K562 (cell line): Measurements from ENCODE around the gene MAD1L1. TPM values are rescaled to one million over a fixed set of nuclear protein-coding genes. Genes with fewer than 3 reads are reported as not detected.
A peak's percentile ranks its signal among the peaks of the same experiment; 100 is the strongest.

Experiments used
- CEBPB ChIP-seq: fragments of 450-650 bp; IDR thresholded peaks from 2 replicates; pipeline ENCODE4 v1.6.1; 2016; ENCODE audit warnings: missing genetic modification characterization, missing compliant biosample characterization
- ESRRA ChIP-seq: fragments of 450-650 bp; IDR thresholded peaks from 2 replicates; pipeline ENCODE4 v1.6.1; 2014; ENCODE audit warnings: low read depth, mild to moderate bottlenecking, moderate library complexity, borderline replicate concordance
- ETV6 ChIP-seq, 3 experiments: fragments of 150-350 bp in 1 of 3; sonication (generic) in 1 of 3; formaldehyde crosslinking in 1 of 3; IDR thresholded peaks; 2 replicates each; pipeline versions ENCODE4 v1.6.1 to v1.8.0; 2014 to 2022; ENCODE audit warnings: borderline replicate concordance in 2 of 3, low read depth in 2 of 3, antibody characterized with exemption in 1 of 3, low read length in 1 of 3, mild to moderate bottlenecking in 1 of 3, missing genetic modification reagents in 1 of 3
- JUND ChIP-seq, 2 experiments: IDR thresholded peaks; 2 replicates in 1 of 2; 3 replicates in 1 of 2; pipeline ENCODE4 v1.6.1; 2011; ENCODE audit warnings: borderline replicate concordance in 2 of 2, low read depth in 2 of 2, low read length in 2 of 2, improper control_type of control experiment in 1 of 2, missing biosample characterization in 1 of 2, missing genetic modification characterization in 1 of 2, missing genetic modification reagents in 1 of 2
- MTA2 ChIP-seq: fragments of 450-650 bp; IDR thresholded peaks from 2 replicates; pipeline ENCODE4 v1.6.1; 2016; ENCODE audit warnings: low read depth
- PPARD ChIP-seq: fragments of 250-450 bp; sonication (Bioruptor Pico); IDR thresholded peaks from 2 replicates; pipeline ENCODE4 v1.8.0; 2022; ENCODE audit warnings: inconsistent platforms, mild to moderate bottlenecking, moderate library complexity
- SIX5 ChIP-seq, 2 experiments: IDR thresholded peaks; 2 replicates each; pipeline ENCODE4 v1.6.1; 2011; ENCODE audit warnings: low read length in 2 of 2, borderline replicate concordance in 1 of 2, low read depth in 1 of 2, mild to moderate bottlenecking in 1 of 2, moderate library complexity in 1 of 2; ENCODE audit not compliant: insufficient read depth in 1 of 2
- SMAD1 ChIP-seq: fragments of 150-350 bp; IDR thresholded peaks from 2 replicates; pipeline ENCODE4 v1.6.1; 2014; ENCODE audit warnings: low read length, low read depth; ENCODE audit not compliant: partially characterized antibody
- SPI1 ChIP-seq: IDR thresholded peaks from 2 replicates; pipeline ENCODE4 v1.6.1; 2011; ENCODE audit warnings: low read depth, low read length, control low read depth, borderline replicate concordance
- TCF3 ChIP-seq: sonication (generic); formaldehyde crosslinking; IDR thresholded peaks from 2 replicates; pipeline ENCODE4 v1.4.0; 2020; ENCODE audit warnings: mild to moderate bottlenecking, missing genetic modification reagents
- ZNF444 ChIP-seq: fragments of 250-450 bp; sonication (Bioruptor Pico); IDR thresholded peaks from 2 replicates; pipeline ENCODE4 v1.4.0; 2020; ENCODE audit warnings: mild to moderate bottlenecking, moderate library complexity
- ZNF764 ChIP-seq: fragments of 250-450 bp; sonication (Bioruptor Pico); IDR thresholded peaks from 2 replicates; pipeline ENCODE4 v1.4.0; 2020; ENCODE audit warnings: low read depth, mild to moderate bottlenecking, moderate library complexity
- polyA plus RNA-seq, 8 experiments: library from polyadenylated mRNA; depleted of rRNA in 4 of 8; stranded (reverse) in 5 of 8; unstranded in 3 of 8; fragments of >200 nt; fragmentation: Nextera tagmentation in 2 of 8; fragmentation: Illumina TruSeq in 1 of 8; extraction: Ambion mirVana in 2 of 8; extraction: Trizol in 1 of 8; gene quantifications; 2 replicates each; pipeline versions ENCODE4 v1.2.1 to v1.2.3, GENCODE V29; 2011 to 2014; ENCODE audit warnings: inconsistent platforms in 1 of 8, missing spikeins in 1 of 8
- total RNA-seq, 7 experiments: library from RNA; depleted of rRNA in 6 of 7; stranded (reverse); fragments of >200 nt in 6 of 7; fragmentation: Illumina TruSeq in 2 of 7; extraction: Trizol in 2 of 7; gene quantifications; 2 replicates each; pipeline versions ENCODE4 v1.2.1 to v1.2.3, GENCODE V29; 2011 to 2021; ENCODE audit warnings: low replicate concordance in 1 of 7
- TF ChIP-seq, protein P1 (sequence below): fragments of 250-450 bp; sonication (Bioruptor Pico); IDR thresholded peaks from 2 replicates; pipeline ENCODE4 v1.5.0; 2021
- TF ChIP-seq, protein P2 (sequence below), 2 experiments: fragments of 450-650 bp; IDR thresholded peaks; 2 replicates each; pipeline ENCODE4 v1.6.1; 2016; ENCODE audit warnings: mild to moderate bottlenecking in 2 of 2, borderline replicate concordance in 1 of 2, low read depth in 1 of 2, moderate library complexity in 1 of 2
- TF ChIP-seq, protein P3 (sequence below), 2 experiments: IDR thresholded peaks; 2 replicates each; pipeline ENCODE4 v1.6.1; 2011; ENCODE audit warnings: borderline replicate concordance in 1 of 2, control low read depth in 1 of 2, low read depth in 1 of 2, low read length in 1 of 2, mild to moderate bottlenecking in 1 of 2, mixed read lengths in 1 of 2, moderate library complexity in 1 of 2; ENCODE audit not compliant: insufficient read depth in 1 of 2, insufficient read length in 1 of 2, poor library complexity in 1 of 2, severe bottlenecking in 1 of 2; ENCODE audit errors: extremely low read depth in 1 of 2

The MAD1L1 gene
- total and polyA plus RNA-seq, 9 of the 15 experiments (the other 6 are each of a cell fraction or from before 2014, with no cell fraction given): 1.7 to 89.7 (median 18.0) TPM

GRCh38 chr7:2104107-2104710 lies 128.5 kb downstream of the MAD1L1 start (continued):
- TF ChIP-seq SIX5 (IDR thresholded peaks at IDR 0.05; ENCODE audit: borderline replicate concordance in 1 of 2, insufficient read depth in 1 of 2, low read depth in 1 of 2, low read length in 2 of 2) (no peak), MTA2 (no peak), TCF3 (CRISPR knock-in tag) (peak; percentile 66), ZNF764 (CRISPR knock-in tag) (no peak), SPI1 (no peak), JUND (IDR thresholded peaks at IDR 0.05; ENCODE audit: borderline replicate concordance, low read depth, low read length) (peak; percentile 94), JUND (tag; IDR thresholded peaks at IDR 0.05; ENCODE audit: borderline replicate concordance, low read depth, low read length) (peak; percentile 80; the same call in 1 of the 3 replicates), PPARD (CRISPR knock-in tag) (no peak), ETV6 (IDR thresholded peaks at IDR 0.05; ENCODE audit: borderline replicate concordance in 1 of 2, low read depth in 2 of 2, low read length in 1 of 2) (no peak), ETV6 (CRISPR knock-in tag; IDR thresholded peaks at IDR 0.05; ENCODE audit: borderline replicate concordance) (no peak), ESRRA (peak; percentile 70; the same call in 1 of the 2 replicates), SMAD1 (peak; percentile 60), CEBPB (tag) (peak; percentile 99), ZNF444 (CRISPR knock-in tag) (no peak)
- TF ChIP-seq, protein P1, sequence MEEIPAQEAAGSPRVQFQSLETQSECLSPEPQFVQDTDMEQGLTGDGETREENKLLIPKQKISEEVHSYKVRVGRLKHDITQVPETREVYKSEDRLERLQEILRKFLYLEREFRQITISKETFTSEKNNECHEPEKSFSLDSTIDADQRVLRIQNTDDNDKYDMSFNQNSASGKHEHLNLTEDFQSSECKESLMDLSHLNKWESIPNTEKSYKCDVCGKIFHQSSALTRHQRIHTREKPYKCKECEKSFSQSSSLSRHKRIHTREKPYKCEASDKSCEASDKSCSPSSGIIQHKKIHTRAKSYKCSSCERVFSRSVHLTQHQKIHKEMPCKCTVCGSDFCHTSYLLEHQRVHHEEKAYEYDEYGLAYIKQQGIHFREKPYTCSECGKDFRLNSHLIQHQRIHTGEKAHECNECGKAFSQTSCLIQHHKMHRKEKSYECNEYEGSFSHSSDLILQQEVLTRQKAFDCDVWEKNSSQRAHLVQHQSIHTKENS: no peak
- TF ChIP-seq, protein P2, sequence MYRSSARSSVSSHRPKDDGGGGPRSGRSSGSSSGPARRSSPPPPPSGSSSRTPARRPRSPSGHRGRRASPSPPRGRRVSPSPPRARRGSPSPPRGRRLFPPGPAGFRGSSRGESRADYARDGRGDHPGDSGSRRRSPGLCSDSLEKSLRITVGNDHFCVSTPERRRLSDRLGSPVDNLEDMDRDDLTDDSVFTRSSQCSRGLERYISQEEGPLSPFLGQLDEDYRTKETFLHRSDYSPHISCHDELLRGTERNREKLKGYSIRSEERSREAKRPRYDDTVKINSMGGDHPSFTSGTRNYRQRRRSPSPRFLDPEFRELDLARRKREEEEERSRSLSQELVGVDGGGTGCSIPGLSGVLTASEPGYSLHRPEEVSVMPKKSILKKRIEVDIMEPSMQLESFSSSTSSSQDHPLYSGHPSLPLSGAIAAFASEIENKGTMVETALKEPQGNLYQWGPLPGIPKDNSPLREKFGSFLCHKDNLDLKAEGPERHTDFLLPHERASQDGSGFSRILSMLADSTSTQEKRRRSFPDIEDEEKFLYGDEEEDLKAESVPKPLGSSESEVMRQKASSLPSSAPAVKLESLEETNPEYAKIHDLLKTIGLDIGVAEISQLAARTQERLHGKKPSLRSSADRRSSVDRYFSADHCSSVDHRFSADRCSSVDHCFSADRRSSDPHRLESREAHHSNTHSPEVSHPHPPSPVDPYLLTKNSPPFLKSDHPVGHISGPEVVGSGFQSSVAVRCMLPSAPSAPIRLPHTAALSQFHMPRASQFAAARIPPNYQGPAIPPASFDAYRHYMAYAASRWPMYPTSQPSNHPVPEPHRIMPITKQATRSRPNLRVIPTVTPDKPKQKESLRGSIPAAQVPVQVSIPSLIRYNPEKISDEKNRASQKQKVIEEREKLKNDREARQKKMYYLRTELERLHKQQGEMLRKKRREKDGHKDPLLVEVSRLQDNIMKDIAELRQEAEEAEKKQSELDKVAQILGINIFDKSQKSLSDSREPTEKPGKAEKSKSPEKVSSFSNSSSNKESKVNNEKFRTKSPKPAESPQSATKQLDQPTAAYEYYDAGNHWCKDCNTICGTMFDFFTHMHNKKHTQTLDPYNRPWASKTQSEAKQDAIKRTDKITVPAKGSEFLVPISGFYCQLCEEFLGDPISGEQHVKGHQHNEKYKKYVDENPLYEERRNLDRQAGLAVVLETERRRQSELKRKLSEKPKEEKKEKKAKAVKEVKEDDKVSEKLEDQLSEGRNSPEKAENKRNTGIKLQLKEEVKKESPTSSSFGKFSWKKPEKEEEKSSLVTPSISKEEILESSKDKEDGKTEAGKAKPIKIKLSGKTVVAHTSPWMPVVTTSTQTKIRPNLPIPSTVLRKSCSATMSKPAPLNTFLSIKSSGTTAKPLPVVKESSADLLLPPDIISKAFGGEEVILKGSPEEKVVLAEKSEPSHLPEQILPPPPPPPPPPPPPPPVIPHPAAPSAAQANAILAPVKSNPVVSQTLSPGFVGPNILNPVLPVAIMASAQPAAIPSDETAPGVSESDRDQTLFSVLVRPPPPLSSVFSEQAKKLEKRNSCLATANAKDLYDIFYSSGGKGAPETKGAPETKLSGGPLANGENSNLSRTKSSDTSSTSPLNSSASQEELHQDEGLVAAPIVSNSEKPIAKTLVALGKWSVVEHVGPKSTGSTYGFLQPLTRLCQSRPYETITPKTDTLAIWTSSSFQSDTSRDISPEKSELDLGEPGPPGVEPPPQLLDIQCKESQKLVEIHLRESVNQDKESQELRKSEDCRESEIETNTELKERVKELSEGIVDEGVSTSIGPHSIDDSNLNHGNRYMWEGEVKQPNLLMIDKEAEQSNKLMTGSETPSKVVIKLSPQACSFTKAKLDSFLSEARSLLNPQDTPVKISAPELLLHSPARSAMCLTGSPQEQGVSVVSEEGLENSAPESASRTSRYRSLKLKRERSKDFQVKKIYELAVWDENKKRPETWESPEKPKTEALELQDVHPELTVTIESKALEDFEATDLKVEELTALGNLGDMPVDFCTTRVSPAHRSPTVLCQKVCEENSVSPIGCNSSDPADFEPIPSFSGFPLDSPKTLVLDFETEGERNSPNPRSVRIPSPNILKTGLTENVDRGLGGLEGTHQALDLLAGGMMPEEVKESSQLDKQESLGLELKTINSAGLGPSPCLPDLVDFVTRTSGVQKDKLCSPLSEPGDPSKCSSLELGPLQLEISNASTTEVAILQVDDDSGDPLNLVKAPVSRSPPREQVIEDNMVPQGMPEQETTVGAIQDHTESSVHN (IDR thresholded peaks at IDR 0.05; ENCODE audit: borderline replicate concordance in 1 of 2, low read depth in 1 of 2): no peak
- TF ChIP-seq, protein P3, sequence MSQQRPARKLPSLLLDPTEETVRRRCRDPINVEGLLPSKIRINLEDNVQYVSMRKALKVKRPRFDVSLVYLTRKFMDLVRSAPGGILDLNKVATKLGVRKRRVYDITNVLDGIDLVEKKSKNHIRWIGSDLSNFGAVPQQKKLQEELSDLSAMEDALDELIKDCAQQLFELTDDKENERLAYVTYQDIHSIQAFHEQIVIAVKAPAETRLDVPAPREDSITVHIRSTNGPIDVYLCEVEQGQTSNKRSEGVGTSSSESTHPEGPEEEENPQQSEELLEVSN (IDR thresholded peaks at IDR 0.05; ENCODE audit: borderline replicate concordance in 1 of 2, extremely low read depth in 1 of 2, insufficient read depth in 1 of 2, insufficient read length in 1 of 2, low read depth in 1 of 2, low read length in 1 of 2, poor library complexity in 1 of 2, severe bottlenecking in 1 of 2): peak; percentile 88 to 93
